ENCODE data around the gene MTHFSD. TPM values are rescaled to one million over a fixed set of nuclear protein-coding genes. Genes with fewer than 3 reads are reported as not detected.

Gene MTHFSD
- polyA plus RNA-seq, 1 donor = 33.8 TPM

GRCh38 chr16:86530251-86531190 lies 24.5 kb downstream of the MTHFSD start:
- DNase-seq = no peak

- DNase-seq = no peak
Measured at GRCh38 chr16:86529160-86529559, 25.9 kb downstream of the MTHFSD start.

- DNase-seq = no peak
Measured at GRCh38 chr16:86528061-86528929, 26.7 kb downstream of the MTHFSD start.

- DNase-seq = no peak
Measured at GRCh38 chr16:86527366-86527765, 27.7 kb downstream of the MTHFSD start.

- DNase-seq = no peak
Measured at GRCh38 chr16:86525696-86526095, 29.3 kb downstream of the MTHFSD start.

GRCh38 chr16:86524029-86524428 lies 31.0 kb downstream of the MTHFSD start:
- no peak for DNase-seq

GRCh38 chr16:86523166-86523740 lies 31.8 kb downstream of the MTHFSD start:
- DNase-seq = no peak

- DNase-seq = no peak
Measured at GRCh38 chr16:86522634-86523033, 32.4 kb downstream of the MTHFSD start.

- DNase-seq = no peak
Measured at GRCh38 chr16:86521236-86522197, 33.5 kb downstream of the MTHFSD start.

- no peak for DNase-seq
Measured at GRCh38 chr16:86520317-86521210, 34.5 kb downstream of the MTHFSD start.

- DNase-seq = no peak
Measured at GRCh38 chr16:86519649-86520316, 35.3 kb downstream of the MTHFSD start.

- DNase-seq = no peak
Measured at GRCh38 chr16:86519007-86519648, 35.9 kb downstream of the MTHFSD start.

- no peak for DNase-seq
Measured at GRCh38 chr16:86517652-86518258, 37.3 kb downstream of the MTHFSD start.

GRCh38 chr16:86517033-86517432 lies 38.0 kb downstream of the MTHFSD start:
- DNase-seq = no peak

- DNase-seq = no peak
Measured at GRCh38 chr16:86516623-86517003, 38.4 kb downstream of the MTHFSD start.

GRCh38 chr16:86515777-86516622 lies 39.0 kb downstream of the MTHFSD start:
- DNase-seq = no peak

GRCh38 chr16:86515413-86515776 lies 39.6 kb downstream of the MTHFSD start:
- no peak for DNase-seq
